ENCODE measurements around the gene MSI2. TPM values are rescaled to one million over a fixed set of nuclear protein-coding genes. Genes with fewer than 3 reads are reported as not detected.

MSI2 gene
- total RNA-seq, 2 experiments from 2014 or later, result 87.6 to 96.0 TPM

DNA sequence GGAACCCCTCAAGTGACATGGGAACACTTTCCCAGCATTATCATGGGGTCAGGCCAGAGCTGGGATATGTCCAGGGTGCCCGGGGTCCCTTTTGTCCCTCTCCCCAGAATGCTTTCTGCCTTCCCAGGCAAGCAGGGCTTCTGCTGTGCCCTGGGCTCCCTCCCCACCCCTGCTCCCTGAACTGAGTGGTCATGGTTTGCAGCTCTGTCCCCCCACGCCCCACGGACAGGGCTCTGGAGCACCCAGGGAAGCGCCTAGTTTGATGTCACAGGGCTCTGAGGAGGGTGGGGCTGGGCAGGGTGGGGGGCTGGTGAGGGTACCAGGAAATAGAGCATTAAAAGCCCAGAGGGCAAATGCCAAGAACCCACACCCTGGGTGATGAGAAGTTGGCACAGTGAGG, 396.5 kb downstream of the MSI2 start:
- Mint-ChIP-seq H3K4me1 (no peaks in the 10 kb centered on the region), H3K9me3 (no peaks in the 10 kb centered on the region), H3K27me3 (no peaks in the 10 kb centered on the region), H3K36me3 (ENCODE audit: low read depth) (no peaks in the 10 kb centered on the region), H3K27ac (no peak overlapping the region), H3K4me3 (no peak overlapping the region)
- ChIA-PET CTCF (interaction anchor here (0.6 to 2.9 kb wide), 3 partner anchors 9 to 1768 kb away, joined by 3 to 9 read pairs (median 3); no protein-coding TSS in a partner anchor), POLR2A (no interaction called here)
- DNase-seq, result no peak

DNA sequence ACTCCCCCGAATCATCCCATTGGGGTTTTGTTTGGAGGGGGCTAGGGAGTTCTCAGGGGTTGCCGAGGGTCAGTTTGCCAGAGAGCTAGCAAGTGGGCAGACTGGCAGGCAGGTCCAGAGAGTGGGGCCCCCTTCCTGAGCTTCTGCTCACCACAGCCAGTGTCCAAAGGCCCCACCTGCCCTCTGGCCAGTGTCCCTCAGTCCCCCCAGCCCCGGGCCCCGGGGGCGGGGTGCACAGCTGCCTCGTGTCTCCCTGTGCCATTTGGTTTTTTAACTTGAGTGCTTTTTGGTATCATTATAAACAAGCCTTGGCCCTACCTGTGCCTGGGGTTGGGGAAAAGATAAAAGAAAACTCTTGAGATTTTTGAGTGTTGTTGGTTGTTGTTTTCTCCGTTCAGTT, 397.0 kb downstream of the MSI2 start:
- Mint-ChIP-seq H3K27ac (no peak overlapping the region), H3K36me3 (ENCODE audit: low read depth) (no peaks in the 10 kb centered on the region), H3K27me3 (no peaks in the 10 kb centered on the region), H3K4me1 (no peaks in the 10 kb centered on the region), H3K9me3 (no peaks in the 10 kb centered on the region), H3K4me3 (no peak overlapping the region)
- ChIA-PET POLR2A (no interaction called here), CTCF (interaction anchor here (0.6 to 2.9 kb wide), 3 partner anchors 9 to 1767 kb away, joined by 3 to 9 read pairs (median 3); no protein-coding TSS in a partner anchor)
- no peak for DNase-seq

DNA sequence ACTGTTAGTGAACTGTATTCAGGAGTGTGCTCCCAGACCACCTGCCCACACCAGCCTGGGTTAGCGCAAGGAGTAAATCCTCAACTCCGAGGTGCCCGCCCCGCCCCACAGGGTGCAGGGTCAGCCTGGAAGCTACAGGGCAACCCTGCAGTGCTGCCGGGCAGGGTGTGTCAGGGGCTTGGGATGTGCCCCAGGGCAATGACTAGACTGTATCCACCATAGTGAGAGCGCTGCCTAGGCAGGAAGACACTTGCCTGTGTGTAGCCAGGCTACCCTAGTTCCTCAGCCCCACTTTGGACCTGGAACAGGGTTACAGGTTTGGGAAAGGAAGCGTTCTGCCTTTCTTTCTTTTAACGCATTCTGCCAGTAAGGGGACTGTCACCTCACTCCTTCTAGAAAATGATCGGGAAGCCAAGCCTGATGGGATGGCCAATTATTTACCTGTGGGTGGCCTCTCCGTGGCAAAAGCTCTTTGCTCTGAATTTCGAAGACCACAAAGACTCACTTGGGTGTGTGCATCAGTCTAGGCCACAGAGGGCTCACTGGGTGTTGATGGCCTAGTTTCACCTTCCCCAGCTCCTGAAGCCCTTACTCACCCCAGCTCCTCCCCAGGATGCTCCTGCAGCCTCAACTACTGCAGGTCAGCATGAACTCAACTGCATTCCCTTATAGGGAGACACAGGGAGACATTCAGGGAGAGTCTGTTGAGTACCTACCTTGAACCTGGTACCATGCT, 397.9 kb downstream of the MSI2 start:
- no peaks in the 10 kb centered on the region for H3K9me3 Mint-ChIP-seq
- no peak for DNase-seq
- POLR2A ChIA-PET, result no interaction called here

DNA sequence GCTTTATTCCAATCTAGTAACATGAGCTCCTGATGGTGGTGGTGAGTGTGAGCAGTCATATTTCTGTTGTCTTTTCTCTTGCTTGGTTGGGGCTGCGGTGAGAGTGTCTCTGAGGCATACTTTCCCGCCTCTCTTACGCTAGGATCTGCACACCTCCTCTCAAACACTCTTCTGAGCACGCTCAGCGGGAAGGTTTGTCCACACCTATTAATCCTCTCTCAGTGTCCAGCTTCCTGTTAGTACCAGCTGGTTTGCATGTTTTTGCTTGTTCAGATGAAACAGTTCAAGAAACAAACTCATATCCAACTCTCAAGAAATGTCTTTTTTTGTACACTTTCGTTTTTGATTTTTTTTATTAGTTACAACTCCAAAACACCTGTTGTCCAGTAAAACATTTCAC, 399.2 kb downstream of the MSI2 start:
- Mint-ChIP-seq H3K4me3 (no peak overlapping the region), H3K27me3 (no peaks in the 10 kb centered on the region), H3K4me1 (no peaks in the 10 kb centered on the region), H3K9me3 (no peaks in the 10 kb centered on the region), H3K36me3 (ENCODE audit: low read depth) (no peaks in the 10 kb centered on the region), H3K27ac (no peak overlapping the region)
- POLR2A ChIA-PET, result no interaction called here
- CTCF ChIA-PET, result interaction anchor here (1.2 kb wide), 1 partner anchor 16 kb away, joined by 3 read pairs; no protein-coding TSS in a partner anchor
- DNase-seq, result no peak

More for the DNA sequence above, 397.9 kb downstream of the MSI2 start:
- CTCF ChIA-PET, result interaction anchor here (0.6 kb wide), 1 partner anchor 19 kb away, joined by 5 read pairs; no protein-coding TSS in a partner anchor
- Mint-ChIP-seq H3K36me3 (ENCODE audit: low read depth) (no peaks in the 10 kb centered on the region), H3K27me3 (no peaks in the 10 kb centered on the region), H3K4me3 (no peak overlapping the region), H3K4me1 (no peaks in the 10 kb centered on the region), H3K27ac (no peak overlapping the region)

DNA sequence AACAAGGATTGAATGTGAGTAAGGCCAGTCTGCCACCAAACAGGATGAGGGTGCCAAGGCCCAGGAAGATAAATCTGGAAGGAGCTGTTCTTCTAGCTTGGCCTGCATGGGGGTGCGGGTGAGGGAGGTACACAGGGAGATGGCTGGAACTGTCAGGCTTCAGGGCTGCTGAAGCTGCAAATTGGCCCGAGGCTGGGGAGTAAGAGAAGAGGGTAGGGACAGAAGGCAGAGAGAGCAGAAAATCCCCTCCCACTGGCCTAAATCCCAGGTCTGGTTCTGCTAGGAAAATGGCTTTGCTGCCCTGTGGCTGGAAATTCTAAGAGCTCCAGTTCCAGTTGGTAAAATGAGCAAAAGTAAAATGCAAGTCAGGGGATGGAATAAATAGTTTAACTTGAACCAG, 400.9 kb downstream of the MSI2 start:
- ChIA-PET POLR2A (no interaction called here), CTCF (interaction anchor here (1.0 kb wide), 1 partner anchor 62 kb away, joined by 3 read pairs; no protein-coding TSS in a partner anchor)
- H3K9me3 Mint-ChIP-seq, result no peaks in the 10 kb centered on the region
- no peaks in the 10 kb centered on the region for H3K27me3 Mint-ChIP-seq
- DNase-seq, result no peak
- no peaks in the 10 kb centered on the region for H3K4me1 Mint-ChIP-seq
- H3K36me3 Mint-ChIP-seq (ENCODE audit: low read depth), result no peaks in the 10 kb centered on the region
- no peak overlapping the region for H3K27ac Mint-ChIP-seq
- no peak overlapping the region for H3K4me3 Mint-ChIP-seq

DNA sequence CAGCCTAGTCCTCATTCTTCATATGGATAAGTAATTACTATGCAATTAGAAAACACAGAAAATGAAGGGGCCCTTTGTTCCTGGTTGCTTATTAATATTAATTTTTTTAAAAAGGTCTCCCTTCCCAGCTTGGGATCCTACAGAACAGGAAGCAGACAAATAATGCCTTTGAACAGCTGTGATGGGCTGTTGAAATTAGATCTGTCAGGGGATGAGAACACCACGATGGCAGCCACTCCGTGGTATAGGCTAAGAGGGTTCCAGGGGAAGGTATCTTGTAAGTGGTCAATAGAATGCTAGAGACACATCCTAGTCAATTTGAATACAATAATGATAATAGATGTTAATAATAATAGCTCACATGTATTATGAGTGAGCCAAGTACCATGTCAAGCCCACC, 405.7 kb downstream of the MSI2 start:
- no peak for DNase-seq
- POLR2A ChIA-PET, result no interaction called here
- CTCF ChIA-PET, result interaction anchor here (1.3 to 3.3 kb wide), 3 partner anchors 9 to 11 kb away, joined by 3 to 12 read pairs (median 4); no protein-coding TSS in a partner anchor
- no peak overlapping the region for H3K4me3 Mint-ChIP-seq
- no peak overlapping the region for H3K27ac Mint-ChIP-seq
- peaks cover 2% of the 10 kb centered on the region for H3K4me1 Mint-ChIP-seq
- no peaks in the 10 kb centered on the region for H3K9me3 Mint-ChIP-seq
- no peaks in the 10 kb centered on the region for H3K36me3 Mint-ChIP-seq (ENCODE audit: low read depth)
- no peaks in the 10 kb centered on the region for H3K27me3 Mint-ChIP-seq

DNA sequence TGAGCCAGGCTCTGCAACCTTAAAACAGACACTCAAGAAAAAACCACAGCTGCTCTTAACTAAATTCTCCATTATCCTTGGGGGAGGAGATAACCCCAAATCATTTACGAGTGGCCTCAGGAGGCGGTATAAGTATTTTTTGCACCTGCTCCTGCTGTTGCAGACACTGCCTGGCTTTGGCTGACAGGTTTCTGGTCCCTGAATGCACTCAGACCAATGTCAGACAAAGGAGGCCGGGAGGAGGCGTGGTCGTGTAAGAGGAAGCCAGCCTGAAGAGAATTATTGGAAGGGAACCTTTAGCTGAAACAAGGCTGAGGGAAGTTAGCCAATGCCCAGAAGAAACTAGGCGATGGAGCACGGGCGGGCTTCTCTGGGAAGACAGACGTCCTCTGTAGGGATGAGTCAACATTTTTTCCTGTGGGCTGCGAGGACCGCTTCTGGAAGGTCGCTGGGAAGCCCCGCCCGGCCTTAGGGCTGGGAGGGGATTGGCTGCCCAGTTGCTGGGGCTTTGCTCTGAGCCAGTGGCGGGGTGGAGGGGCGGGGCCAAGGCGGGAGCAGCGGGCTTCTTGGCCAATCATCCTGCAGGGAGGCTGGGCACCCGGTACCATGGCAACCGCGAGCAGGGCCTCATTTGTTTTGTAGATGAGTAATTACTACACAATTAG, 406.5 kb downstream of the MSI2 start:
- Mint-ChIP-seq H3K4me1 (peaks cover 2% of the 10 kb centered on the region), H3K9me3 (no peaks in the 10 kb centered on the region), H3K27ac (no peak overlapping the region), H3K27me3 (no peaks in the 10 kb centered on the region), H3K4me3 (no peak overlapping the region), H3K36me3 (ENCODE audit: low read depth) (no peaks in the 10 kb centered on the region)
- peak; percentile 16 for DNase-seq
- POLR2A ChIA-PET, result no interaction called here
- CTCF ChIA-PET, result interaction anchor here (1.2 to 3.3 kb wide), 4 partner anchors 9 to 64 kb away, joined by 3 to 12 read pairs (median 4); no protein-coding TSS in a partner anchor

DNA sequence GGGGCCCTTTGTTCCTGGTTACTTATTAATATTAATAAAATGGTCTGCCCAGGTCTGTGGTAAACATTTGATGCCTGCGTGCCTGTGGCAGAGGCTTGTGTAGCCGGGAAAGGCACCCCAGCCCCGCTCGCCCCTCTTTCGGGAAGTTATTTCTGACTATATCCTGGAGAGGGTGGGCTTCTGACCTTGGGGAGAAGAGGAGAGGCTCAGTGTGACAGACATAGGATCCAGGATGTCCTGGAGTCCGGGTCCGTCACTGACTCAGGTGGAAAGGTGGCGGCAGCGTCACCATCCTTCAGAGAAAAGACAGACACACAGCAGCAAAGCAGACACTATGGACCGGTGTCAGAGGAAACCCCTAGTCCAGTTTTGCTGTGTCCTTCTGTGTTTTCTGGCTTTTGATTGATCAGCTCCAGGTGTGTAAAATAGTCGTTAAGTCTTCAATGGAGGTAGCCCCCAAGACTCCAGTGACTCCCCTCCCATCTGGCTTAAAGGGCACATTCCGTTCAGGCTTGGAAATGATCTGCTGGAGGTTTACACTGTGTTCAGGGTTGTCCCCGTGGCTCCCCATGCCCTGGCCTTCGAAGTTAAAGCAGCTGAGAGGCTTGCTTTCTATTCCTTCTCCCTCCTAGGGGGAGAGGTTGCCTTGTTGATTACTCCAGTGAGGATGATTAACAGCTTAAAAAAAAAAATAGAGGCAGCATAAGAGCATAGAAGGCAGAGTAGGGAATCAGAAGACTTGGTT, 407.2 kb downstream of the MSI2 start:
- Mint-ChIP-seq H3K27ac (no peak overlapping the region), H3K36me3 (ENCODE audit: low read depth) (no peaks in the 10 kb centered on the region), H3K4me3 (no peak overlapping the region), H3K4me1 (peaks cover 3% of the 10 kb centered on the region), H3K9me3 (no peaks in the 10 kb centered on the region), H3K27me3 (no peaks in the 10 kb centered on the region)
- no peak for DNase-seq
- ChIA-PET POLR2A (no interaction called here), CTCF (interaction anchor here (1.0 to 3.3 kb wide), 5 partner anchors 8 to 420 kb away, joined by 4 to 12 read pairs (median 4); no protein-coding TSS in a partner anchor)

DNA sequence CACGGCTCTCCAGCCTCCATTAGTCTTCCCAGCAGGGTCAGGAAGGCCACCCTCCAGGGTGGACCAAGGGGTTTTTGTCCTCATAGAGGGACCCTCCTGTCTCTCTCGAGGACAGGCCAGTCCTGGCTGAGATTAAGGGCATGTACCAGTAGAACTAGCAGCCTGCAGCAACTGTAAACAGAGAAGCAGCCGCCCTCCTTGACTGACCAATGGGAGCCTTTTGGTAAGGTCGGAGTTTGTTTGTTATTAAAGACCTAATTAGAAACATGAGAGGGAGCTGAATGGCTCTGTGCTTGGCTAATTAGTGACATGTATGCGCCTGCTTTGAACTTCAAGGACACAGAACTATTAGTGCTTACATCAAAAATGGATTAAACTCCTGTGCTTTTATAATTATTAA, 408.8 kb downstream of the MSI2 start:
- Mint-ChIP-seq H3K4me1 (peaks cover 3% of the 10 kb centered on the region), H3K27me3 (no peaks in the 10 kb centered on the region), H3K27ac (no peak overlapping the region), H3K36me3 (ENCODE audit: low read depth) (no peaks in the 10 kb centered on the region), H3K4me3 (no peak overlapping the region), H3K9me3 (no peaks in the 10 kb centered on the region)
- CTCF ChIA-PET, result interaction anchor here (0.6 to 1.7 kb wide), 2 partner anchors 422 to 579 kb away, joined by 5 read pairs; no protein-coding TSS in a partner anchor
- no peak for DNase-seq
- POLR2A ChIA-PET, result interaction anchor here (0.6 kb wide), 1 partner anchor 245 kb away, joined by 3 read pairs; no protein-coding TSS in a partner anchor

DNA sequence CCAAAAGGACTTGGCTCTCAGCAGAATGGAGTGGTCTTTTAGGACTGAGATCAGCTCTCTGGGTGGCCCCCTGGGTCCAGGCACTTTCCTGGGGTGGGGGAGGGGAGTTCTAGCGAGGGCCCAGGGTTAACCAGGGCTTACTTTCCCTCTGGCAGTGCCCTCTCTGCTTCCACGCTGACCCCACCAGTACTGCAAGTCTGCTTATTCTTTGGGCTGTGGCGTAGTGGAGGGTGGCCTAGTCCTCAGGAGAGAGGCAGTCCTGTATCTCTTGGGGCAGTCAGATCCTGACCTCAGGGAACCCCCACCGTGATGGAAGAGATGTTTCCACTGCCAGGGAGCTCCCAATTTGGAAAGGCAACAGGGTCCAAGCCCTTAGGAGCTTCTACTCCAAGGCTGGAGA, 409.4 kb downstream of the MSI2 start:
- Mint-ChIP-seq H3K9me3 (no peaks in the 10 kb centered on the region), H3K4me1 (peaks cover 8% of the 10 kb centered on the region), H3K4me3 (no peak overlapping the region), H3K27ac (peak overlapping the region; percentile 25), H3K36me3 (ENCODE audit: low read depth) (no peaks in the 10 kb centered on the region), H3K27me3 (no peaks in the 10 kb centered on the region)
- no peak for DNase-seq
- ChIA-PET POLR2A (no interaction called here), CTCF (interaction anchor here (0.6 kb wide), 1 partner anchor 579 kb away, joined by 5 read pairs; no protein-coding TSS in a partner anchor)

DNA sequence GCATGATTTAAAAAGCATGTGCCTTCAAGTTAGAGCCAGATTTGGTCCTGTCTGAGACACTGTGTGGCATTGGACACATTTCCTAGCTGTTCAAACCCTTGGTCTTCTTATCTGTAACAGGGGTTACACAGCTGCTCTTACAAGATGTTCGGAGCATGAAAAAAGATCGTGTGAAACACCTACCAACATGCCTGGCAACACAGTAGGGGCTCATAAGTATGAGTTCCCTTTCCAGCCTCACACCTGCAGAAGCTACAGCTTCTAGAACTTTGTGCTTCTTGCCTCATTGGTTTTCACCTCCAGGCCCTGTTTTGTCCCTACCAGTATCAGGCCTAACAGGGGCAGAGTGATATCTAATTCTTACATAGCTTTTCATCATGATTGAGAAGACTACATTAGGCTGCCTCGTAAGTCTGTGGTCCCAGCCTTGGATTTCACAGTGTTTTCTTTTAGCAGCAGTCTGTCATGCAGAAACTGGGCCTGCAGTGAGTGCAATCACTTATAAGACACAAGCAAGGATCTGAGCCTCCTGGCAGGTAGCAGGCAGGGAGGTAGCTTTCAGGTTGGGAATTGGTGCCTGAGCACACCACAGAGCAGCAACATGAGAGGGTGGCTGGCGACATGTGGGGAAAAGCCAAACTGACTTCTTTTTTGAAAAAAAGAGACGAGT, 410.0 kb downstream of the MSI2 start:
- Mint-ChIP-seq H3K4me3 (no peak overlapping the region), H3K9me3 (no peaks in the 10 kb centered on the region), H3K27me3 (no peaks in the 10 kb centered on the region), H3K36me3 (ENCODE audit: low read depth) (no peaks in the 10 kb centered on the region), H3K27ac (peak overlapping the region; percentile 25), H3K4me1 (peaks cover 12% of the 10 kb centered on the region)
- ChIA-PET CTCF (no interaction called here), POLR2A (no interaction called here)
- no peak for DNase-seq

DNA sequence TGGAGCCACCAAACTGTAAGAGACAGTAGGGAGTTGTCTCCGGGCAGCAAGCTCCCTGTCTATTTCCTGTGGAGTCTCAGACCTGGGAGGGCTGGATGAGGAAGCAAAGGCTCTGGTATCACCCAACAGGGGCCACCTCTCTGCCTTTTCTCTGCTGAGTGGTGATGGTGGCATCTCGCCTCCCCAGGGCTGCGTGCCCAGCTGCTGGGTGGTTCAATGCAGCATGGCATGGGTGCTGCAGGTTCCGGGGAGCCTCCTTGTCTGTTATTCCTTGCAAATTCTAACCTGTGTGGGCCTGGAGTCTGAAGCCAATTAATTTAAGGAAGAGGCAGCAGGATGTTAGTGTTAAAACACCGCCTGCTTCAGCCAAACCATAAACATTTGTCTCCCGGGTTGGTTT, 410.6 kb downstream of the MSI2 start:
- H3K36me3 Mint-ChIP-seq (ENCODE audit: low read depth), result no peaks in the 10 kb centered on the region
- no peak for DNase-seq
- H3K4me1 Mint-ChIP-seq, result peaks cover 17% of the 10 kb centered on the region
- CTCF ChIA-PET, result no interaction called here
- POLR2A ChIA-PET, result no interaction called here
- no peaks in the 10 kb centered on the region for H3K9me3 Mint-ChIP-seq
- H3K4me3 Mint-ChIP-seq, result no peak overlapping the region
- H3K27me3 Mint-ChIP-seq, result no peaks in the 10 kb centered on the region
- peak overlapping the region; percentile 4 for H3K27ac Mint-ChIP-seq
